HG02852 (cell line): ENCODE data around the gene FCN2.

Source experiments
- ATAC-seq: cut with Tn5 transposase; IDR thresholded peaks from one replicate; pipeline ENCODE4 v1.9.1; 2021; ENCODE audit warnings: mild to moderate bottlenecking, moderate library complexity; ENCODE audit not compliant: unreplicated experiment

FCN2 gene

GRCh38 chr9:134868751-134869553, 11.7 kb upstream of the FCN2 start:
- ATAC-seq: no peak

DNA sequence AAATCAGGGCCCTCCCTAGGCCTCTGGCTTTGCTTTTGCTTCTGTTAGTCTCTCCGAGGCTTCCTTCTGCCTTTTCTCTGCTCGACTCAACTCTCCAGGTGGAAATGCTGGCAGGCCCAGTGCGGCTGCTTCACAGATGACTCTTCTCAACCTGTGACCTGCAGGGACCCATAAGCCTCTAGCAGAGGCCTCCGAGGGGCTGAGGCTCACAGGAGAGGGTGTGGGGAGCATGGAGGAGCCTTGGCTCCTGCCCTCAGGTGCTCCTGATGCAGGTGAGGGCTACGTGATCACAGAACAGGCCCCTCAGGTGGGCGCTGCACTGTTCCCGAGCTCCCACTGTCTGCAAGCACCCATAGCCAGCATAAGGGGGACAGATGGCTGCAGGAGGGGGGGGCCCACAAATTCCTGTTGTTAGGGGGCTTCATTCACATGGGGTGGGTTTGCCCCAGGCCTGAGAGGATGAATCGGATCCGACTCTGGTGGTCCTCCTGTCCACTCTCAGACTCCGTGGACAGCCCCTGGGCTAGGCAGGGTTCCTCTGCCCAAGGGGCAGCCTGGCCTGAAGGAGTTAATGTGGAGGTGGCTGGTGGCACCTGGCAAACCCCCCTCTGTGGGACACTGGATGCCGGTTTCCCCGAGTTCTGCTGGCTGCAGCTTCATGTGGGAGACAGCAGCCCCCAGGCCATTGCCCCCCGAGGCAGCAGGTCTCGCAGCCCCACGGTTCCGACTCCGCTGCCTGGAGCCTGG, 10.9 kb upstream of the FCN2 start:
- no peak for ATAC-seq

DNA sequence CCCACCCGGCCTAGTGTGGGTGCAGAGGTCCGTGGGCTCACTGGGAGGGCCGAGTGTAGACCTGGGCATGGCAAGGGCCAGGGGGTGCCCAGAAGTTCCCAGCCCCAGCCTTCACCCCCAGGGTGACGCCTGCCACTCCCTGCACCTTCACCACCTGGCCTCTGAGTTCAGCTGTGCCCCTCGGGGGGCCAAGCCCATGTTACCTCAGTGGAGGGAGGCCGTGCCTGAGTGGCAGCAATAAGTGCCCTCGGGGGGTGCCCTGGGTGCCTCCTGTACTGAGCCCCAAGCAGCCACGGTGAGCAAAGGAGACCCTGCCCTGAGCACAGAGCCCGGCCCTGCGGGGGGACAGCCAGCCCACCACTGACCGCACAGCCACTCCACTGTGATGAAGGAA, 10.3 kb upstream of the FCN2 start:
- no peak for ATAC-seq

- no peak for ATAC-seq
These were observed 9.6 kb upstream of the FCN2 start for GRCh38 chr9:134870746-134871662.

- ATAC-seq: no peak
These were observed 8.8 kb upstream of the FCN2 start for GRCh38 chr9:134871697-134872340.

DNA sequence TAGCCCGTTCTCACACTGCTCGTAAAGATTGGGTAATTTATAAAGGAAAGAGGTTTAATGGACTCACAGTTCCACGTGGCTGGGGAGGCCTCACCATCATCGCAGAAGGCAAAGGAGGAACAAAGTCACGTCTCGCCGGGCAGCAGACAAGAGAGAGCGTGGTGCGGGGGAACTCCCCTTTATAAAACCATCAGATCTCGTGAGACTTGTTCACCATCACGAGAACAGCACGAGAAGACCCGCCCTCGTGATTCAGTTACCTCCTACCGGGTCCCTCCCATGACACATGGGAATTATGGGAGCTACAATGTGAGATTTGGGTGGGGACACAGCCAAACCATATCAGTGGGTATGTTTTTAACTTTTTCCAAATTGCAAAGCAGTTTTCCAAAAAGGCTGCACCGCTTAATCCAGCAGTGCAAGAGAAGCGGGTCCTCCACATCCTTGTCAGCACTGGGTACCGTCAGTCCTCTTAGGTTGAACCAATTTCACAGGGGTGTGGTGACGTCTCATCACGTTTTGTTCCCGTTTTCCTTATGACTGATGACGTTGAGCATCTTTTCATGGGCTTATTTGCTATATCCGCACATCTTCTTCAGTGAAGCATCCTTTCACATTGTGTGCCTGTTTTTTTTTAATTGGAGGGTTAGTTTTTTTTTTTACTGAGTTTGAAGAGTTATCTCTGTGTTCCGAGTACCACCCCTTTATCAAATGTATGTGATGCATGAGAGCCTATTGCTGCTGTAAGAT, 8.0 kb upstream of the FCN2 start:
- no peak for ATAC-seq

- ATAC-seq: no peak
These were observed 5.2 kb upstream of the FCN2 start for GRCh38 chr9:134875371-134875770.

DNA sequence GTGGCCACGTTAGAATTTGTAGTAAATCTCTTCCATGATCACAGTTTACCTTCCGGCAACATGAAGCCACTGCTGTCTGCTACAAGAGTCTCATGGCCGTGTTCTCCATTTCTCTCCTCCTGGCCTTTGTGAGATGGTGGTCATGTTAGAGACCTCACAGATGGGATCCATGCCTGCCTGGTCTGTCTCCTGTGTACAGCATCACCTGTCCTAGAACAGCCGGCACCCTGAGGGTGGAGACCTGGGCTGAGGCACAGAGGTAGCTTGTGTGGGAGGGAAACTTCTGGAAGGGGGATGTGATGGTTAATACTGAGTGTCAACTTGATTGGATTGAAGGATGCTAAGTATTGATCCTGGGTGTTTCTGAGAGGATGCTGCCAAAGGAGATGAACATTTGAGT, 3.1 kb upstream of the FCN2 start:
- no peak for ATAC-seq

DNA sequence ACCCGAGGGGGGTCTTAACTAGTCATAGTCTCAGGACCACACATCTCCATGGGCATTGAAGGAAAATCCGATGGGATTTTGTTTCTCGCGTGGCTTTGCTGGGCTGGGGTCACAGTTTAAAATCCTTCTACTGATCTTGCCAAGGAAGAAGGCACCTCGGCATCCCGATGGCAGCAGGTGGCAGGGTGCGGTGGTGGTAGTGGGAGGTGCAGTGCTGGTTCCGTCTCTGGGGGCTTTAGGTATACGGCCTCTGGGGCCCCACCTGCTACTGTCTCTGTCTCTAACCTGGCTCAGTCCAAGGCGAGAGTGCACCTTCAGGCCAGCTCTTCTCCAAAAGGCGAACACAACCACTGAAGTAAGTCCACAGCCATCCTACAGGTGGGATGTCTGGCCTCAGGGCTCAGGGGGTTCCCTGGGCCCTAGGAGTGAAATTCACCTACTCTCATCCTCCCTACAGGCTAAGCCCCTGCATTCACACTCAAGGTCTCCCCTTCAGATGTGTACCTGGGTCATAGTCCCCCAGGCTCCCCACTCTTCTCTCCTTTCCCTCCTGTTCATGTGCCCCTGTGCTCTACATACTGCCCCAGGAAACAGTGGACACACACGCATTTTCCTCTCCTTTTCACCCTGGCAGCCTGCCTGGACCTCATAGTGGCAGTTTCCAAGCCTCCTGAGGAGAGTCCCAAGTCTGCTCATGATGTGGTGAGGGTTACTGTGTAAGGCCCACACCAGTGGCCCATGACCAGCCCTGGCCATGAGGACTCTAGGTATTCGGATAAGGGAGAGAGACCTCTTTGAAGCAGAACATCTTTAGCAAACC, 736 bp upstream of the FCN2 start:
- ATAC-seq: no peak

DNA sequence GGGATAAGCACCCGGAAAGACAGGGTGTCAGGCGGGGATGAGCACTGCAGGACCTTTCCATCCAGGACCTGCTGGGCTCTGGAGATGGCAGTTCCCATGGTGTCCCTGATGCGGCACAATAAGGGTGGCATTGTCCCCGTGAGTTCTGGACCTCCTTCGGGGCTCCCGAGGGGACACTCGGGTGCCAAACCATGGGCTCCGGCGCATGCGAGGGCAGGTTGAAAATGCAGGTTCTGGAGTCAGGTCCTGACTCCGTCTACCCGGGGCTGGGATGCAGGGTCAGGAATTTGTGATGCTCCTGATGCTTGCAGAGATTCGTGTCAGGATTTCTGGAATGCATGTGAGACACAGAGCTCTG, 682 bp downstream of the FCN2 start:
- ATAC-seq: no peak

DNA sequence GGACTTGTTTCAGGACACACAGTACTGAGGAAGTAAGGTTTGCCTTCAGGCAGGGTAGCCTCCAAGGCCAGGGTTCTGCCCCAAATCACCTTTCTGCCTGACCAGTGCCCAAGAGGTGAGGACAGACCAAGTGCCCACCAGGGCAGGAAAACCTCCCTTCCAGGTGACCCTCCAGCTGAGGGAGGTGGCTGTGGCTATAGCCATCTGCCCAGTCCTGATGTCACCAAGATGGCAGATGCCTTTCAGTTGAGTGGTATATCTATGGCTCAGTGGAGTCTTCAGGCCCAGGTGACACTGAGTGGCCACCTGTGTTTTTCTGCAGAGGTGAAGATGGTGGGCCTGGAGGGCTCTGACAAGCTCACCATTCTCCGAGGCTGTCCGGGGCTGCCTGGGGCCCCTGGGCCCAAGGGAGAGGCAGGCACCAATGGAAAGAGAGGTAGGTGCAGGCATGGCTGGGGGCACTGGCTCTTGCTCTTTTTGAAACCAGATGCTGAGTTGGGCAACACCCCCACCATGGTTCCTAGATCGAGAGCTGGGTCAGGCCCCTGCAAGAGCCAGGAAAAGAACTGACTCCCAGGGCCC, 1.7 kb downstream of the FCN2 start:
- ATAC-seq: no peak

DNA sequence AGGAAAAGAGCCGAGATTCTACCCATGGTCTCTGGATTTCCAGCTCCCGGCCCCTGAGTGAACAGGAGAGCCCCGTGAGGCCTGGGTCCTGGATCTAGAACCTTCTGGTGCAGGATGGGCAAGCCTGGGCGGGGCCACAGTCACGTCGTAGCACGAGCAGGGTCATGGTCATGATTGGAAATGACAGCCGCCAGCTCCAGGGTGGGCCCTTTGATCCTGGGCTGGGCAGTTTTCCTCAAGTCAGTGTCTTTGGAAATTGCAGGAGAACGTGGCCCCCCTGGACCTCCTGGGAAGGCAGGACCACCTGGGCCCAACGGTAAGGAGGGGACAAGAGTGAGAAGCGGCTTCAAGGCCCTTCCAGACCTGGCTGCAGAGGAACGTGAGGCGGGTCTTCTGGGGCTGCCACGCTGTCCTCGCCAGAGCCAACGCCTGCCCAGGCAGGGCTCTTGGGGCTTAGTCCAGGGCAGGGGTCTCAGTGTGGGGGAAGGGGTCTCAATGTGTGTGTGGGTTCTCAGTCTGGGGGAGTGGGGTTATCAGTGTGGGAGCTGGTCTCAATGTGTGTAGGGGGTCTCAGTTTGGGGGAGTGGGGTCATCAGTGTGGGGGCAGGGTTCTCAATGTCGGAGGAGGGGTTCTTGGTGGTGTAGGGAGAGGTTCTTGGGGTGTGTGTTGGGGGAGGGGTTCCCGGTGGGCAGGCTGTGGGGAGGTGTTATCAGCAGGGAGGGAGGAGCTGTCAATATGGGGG, 2.6 kb downstream of the FCN2 start:
- ATAC-seq: no peak

DNA sequence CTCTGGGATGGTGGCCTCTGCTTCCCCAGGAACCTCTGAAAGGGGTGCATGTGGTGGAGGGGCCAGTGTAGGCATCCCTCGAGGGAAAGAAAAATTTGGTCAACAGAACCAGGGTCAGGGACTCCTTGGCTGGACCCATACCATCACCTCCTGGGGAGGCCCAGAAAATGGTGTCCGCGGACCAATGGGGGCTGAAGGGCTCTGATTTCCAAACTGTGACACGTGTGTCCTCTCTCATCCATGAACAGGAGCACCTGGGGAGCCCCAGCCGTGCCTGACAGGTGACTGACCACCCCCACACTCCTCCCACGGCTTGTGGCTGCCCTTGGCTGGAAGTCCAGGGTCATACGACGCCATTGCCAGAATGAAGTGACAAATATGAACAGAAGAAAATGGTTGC, 3.9 kb downstream of the FCN2 start:
- ATAC-seq: no peak

GRCh38 chr9:134885001-134885678, 4.5 kb downstream of the FCN2 start:
- no peak for ATAC-seq

DNA sequence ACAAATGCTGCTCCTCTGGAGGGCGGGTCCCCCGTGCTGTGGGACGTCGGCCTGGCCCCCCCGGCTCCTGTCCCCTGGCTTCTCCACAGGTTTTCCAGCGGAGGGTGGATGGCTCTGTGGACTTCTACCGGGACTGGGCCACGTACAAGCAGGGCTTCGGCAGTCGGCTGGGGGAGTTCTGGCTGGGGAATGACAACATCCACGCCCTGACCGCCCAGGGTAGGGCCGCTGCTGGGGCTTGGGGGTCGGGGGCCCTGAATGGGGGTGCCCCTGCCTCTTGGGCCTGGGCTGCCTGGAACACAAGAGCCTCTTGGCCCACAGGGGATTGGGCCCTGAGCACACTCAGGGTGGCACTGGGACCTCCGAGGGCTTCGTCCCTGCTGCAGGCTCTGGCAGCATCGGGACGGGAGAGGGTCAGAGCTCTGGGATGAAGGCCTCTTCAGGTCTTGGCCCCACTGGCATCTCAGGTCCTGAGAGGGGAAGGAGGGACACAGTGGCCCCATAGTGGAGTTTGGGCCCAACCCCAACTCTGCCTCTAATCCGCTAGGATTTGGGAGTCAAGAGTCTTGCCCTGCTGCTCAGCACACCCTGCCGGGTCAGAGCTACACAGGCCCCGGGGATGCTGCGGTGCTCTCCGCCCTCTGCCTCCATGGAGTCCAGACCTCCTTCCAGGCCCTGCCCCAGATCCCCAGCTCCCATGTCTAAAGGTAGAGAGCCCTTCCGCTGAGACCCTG, 5.2 kb downstream of the FCN2 start:
- ATAC-seq: no peak

DNA sequence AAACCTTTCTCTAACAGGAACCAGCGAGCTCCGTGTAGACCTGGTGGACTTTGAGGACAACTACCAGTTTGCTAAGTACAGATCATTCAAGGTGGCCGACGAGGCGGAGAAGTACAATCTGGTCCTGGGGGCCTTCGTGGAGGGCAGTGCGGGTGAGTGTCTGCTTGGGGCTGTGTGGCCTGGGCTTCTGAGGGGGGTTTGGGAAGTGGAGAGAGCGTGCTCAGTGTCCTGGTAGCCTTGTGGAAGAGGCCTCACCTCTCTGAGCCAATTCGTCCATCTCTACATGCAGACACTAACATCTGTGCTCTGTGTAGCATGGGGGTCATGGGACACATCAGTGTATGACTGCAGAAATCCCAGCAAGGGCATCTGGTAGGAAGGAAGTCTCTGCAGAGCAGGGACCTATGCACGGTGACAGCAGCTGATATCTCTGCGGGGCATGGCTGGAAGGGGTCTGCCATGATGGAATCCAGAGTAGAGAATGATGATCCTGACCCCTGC, 5.9 kb downstream of the FCN2 start:
- ATAC-seq: no peak

DNA sequence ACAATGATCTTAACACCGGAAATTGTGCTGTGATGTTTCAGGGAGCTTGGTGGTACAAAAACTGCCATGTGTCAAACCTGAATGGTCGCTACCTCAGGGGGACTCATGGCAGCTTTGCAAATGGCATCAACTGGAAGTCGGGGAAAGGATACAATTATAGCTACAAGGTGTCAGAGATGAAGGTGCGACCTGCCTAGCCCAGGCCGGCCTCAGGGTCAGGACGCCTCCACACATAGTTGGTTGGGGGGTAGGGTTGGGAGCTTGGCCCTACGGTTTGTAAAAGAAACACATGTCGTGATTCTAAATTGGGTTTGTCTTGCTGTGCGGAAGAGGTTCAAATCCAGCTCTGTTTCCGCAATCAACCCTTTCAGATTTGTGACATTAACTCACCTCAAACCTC, 6.6 kb downstream of the FCN2 start:
- no peak for ATAC-seq
